Stimulated activated CD4-positive, alpha-beta T cell treated with anti-CD3 and anti-CD28 coated beads, Interleukin-15, amount 100 ng/mL, for 24 hours (primary cell): ENCODE data around the gene METRNL.
A peak's percentile ranks its signal among the peaks of the same experiment; 100 is the strongest.

ENCODE experiments used
- DNase-seq: peaks from one replicate; pipeline ENCODE4 v3.0.0-alpha.2; 2020

METRNL gene

DNA sequence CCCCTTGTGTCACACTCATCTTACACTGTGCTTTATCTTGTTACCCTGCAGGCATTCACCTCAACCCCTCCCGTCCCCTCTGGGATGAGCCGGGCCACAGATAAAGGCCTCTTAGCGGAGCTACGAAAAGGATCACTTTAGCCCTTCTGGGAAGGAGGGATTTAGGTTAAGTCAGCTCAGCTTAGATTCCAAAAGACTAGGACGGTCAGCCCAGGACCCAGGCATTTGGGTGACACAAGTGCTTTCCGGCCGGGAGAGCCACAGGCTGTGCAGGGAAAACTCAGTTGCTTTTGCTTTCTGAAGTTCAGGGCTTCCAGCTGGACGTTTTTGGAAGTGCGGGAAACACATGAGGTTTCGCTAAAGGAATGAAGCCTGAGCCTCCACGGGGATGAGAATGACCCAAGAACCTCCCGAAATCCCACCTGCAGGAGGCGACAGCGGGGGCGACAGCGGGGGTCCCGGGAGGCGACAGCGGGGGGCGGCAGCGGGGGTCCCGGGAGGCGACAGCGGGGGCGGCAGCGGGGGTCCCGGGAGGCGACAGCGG lies 11.6 kb upstream of the METRNL start:
- no peak for DNase-seq

DNA sequence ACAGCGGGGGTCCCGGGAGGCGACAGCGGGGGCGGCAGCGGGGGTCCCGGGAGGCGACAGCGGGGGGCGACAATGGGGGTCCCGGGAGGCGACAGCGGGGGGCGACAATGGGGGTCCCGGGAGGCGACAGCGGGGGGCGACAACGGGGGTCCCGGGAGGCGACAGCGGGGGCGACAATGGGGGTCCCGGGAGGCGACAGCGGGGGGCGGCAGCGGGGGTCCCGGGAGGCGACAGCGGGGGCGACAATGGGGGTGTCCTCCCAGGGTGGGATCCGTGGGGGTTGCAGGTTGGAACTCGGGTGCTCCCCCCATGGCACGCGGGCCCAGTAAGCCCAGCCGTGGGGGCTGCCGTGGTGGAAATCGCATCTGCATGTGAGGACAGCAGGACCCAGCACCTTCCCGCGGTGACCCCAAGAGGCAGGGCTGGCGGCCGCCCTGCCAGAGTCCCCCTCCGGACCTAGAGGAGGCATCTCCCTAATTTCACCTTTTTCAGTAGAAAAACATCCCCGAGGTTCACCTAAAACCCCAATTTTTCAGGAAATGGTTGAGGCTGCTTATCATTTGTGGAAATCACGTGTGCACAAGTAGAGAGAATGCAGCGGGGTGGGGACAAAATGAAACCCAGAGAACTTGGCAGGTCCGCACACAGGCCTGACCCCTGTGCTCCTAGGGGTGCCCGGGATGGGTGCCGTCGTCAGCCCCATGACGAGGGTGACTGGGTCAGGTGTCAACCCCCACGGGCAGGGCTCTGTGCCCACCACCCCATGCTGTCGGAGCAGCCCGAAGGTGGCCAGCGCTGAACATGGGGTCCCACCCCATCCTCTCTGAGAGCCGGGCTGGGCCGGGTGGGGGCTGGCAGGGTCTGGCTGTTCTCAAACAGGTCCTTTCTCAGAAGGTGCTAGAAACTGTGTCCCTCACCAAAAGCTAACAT lies 10.5 kb upstream of the METRNL start:
- no peak for DNase-seq

DNA sequence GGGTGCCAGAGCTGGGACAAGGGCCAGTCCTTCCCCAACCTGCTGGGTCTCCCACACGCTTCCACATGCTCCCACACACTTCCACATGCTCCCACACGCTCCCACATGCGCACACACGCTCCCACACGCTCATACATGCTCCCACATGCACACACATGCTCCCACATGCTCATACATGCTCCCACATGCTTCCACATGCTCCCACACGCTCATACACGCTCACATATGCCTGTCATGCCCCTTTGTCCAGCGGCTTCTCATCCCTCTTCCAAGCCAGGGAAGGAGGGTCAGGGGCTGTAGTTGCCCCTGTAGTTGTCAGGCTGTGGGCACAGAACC lies 9.9 kb upstream of the METRNL start:
- DNase-seq = no peak

DNA sequence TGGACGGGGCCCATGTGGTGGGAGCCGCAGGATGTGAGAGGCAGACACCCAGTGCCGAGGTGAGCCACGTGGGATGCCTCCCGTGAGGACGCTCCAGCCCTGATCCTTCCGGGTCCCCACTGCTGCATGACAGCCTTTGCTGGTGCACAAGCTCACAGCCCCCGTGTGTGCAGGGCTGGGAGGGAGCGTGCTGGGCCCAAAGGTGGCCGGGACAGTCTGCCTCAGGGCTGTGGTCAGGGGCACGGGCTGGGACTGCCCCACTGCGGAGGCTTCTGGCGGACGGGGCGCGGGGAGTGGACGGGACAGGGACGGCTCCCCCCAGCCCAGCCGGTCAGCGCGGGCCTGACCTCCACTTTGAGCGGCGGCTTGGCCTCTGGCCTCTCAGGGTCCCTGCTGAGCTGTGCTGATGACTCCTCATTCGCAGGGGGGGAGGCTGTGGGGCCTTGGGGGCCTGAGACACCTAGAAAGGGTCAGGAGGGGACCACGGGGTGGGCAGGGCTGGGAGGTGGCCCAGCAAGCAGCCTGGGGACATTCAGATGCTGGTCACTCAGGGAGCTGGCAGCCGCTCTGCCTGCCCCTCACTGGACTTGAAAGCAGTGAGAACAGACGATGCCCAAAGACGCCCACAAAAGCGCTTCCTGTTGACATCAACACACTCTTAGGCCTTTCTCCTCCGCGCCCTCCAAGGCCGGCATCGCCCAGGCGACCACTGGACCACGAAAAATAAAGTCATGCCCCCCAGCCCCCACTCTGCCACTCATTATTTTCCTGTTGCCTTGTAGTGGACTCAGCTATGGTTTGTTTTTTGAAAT lies 9.3 kb upstream of the METRNL start:
- no peak for DNase-seq

DNA sequence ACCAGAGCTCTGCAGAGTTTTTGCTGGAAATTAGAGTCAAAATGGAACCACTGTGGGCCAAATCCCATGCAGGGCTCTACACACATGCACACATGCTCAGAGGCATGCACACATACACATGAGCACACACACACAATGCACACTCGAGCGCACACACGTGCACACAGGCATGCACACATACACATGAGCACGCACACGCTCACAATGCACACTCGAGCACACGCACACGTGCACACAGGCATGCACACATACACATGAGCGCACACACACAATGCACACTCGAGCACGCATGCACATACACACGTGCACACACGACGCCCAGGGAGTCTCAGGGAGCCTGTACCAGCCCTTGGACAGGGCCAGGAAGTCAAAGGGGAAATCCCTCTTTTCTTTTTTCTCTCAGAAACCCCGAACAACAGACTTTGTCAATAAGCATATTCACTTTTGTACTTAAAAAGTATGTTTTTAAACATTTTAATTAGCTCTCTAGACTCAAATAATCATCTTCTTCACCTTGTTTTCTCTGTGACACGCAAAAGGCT lies 8.5 kb upstream of the METRNL start:
- DNase-seq = no peak

DNA sequence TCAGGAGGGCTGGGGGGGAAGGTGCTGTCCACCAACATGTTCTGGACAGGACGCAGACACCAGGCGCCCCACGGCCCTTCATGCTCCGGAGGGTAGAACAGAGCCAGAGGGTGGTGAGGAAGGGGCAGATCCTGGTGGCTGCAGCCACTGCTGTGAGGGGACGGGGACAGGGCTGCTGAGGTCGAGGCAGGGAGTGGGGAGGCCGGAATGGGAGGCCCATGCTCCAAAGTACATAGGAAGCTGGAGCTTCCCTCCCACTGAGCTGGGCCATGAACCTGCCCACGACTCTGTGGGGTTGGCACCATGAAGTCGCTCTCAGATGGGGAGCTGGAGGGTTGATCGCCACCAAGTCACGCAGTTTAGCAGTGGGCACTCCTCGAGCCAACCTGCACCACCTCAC lies 8.0 kb upstream of the METRNL start:
- no peak for DNase-seq

DNA sequence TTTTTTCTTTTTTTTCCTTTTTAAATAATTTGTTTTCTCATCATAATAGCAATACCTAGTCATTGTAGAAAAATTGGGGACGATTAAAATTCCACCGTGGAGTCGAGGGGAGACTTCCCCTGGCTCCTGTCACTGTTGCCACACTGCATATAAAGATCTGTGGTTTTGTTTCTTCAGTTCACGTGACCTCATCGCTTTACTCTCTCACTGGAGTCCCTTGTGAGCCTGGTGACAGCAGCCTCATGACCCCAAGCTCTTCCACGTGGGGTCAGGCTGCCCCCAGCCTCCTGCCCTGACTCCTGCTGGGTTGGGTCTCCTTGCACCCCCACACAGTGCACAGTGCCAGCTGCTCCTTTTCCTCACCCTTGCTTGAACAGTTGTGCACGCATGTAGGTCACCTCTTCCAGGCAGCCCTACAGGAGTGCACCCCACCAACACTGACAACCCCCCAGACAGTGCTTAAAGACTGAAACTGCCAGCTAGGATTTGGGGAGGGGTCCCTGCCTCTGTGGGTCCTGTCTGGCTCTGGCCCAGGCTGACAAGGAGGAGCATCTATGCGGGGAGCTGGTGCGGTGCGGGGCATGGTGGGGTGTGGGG lies 7.3 kb upstream of the METRNL start:
- no peak for DNase-seq

DNA sequence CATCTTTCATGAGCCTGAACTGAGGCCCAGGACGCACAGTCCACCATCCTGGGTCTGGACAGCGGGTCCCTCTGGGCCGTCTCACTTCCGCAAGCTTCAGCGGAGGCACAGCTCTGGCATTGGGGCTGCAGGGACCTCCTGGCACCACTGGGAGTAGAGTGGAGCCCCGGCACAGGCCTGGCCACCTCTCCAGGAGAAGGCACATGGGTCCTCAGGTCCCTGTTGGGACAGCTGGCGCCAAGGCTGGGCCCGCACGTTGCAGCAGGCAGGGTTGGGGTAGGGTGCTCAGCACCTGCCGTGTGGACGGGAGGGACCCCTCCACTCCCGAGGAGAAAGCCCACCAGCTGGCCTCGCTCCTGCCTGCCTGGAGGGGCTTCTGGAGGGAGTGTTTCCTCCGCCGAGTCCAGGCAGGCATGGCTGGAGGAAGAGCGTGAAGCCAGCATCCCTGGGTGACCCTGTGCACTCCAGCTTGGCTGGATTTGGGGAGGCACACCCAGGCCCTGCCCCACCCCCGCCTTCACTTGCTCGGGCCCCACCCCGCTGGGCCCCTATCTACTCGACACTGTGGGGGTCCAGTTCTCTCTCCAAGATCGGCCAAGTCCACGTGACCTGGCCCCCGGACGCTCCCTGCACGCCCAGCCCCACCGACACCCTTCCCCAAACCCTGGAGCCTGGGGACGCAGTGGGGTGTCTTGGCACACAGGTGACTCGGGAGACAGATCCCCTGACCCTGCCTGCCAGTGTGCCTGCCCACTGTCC lies 6.6 kb upstream of the METRNL start:
- no peak for DNase-seq

DNA sequence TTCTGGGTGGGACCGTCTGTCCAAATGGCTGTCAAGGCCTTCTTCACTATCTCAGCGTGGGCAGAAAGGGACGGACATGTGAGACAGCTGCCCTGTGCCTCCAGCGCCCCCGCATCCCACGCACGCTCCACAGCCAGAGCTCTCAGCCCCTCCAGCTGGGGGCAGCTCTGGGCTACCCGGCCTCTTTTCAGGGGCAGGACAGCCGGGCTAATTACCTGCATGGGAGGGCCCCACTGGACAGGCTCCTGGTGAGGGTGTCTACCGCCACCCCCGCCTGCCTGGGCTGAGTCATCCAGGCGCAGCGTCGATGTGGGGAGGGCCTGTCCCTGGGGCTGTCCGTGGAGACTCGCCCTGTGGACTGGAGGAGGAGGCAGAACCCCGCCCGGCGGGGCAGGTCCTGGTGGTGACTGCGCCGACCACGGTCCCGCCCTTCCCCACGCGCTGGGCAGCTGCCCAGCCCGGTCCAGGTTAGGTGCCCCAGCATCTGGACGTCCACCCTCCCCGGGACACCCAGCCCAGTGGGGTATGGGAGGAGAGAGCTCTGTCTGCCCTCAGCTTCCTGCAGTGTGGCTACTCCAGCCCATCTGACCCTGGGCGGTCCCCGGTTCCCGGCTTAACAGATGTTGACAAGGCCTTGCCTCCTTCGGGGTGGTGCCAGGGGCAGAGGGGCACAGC lies 5.9 kb upstream of the METRNL start:
- no peak for DNase-seq

DNA sequence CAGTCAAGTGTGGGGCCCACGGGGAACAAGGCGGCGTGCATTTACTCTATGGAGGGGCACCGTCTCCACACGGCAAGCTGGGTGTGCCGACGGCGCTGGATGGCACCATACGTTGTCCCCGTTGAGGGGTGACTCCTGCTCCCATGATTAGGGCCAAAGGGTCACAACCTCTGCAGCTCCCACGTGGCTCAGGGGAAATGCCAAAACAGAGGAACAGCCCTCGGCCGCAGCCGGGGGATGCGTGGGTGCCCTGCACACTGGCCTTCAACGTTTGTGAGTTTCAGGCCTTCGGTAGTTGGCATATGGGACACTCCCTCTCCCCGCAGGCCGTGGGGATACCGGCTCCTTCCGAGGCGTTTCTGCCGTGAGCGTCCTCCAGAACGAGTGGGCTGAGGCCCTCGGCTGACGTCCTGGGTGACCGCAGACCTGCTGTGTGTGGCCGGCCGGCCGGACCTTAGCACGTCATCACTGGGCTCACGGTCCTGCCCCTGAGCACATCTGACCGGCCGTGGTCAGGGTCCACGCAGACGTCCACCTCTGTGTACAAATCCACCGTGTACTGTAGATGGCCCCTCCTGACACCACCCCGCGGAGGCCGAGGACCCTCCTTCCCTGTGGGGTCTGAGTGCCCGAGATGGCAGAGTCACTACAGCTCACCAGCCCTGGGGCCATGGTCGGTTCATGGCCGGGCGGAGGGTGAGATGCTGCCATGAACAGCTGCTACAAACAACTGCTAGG lies 4.8 kb upstream of the METRNL start:
- DNase-seq = no peak

DNA sequence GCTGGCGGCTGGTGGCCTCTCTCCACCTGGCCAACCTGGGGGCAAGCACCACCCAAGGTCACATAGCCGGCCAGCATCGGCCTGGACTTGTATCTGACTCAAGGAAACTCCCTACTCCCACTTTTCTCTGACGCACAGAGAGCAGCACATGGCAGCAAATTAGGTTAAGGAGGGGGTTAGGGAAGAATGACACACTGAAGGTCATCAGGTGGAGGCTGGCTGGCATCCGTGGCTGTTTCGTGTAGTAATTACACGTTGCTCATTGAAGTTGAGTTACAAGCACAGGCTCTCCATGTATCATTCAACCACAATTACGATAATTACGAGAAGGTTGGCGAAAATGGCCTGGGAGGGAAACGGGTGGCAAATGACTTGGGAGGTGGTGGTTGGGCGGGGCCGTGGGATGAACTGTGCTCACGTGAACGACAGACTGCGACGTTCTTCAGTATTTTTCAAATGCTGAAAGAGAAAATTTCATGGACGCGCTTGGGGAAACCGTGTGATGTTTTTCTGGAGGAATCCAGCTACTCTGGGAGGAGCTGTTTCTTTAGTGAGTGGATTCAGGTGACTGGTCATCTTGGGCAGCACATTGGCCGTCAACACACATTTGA lies 4.0 kb upstream of the METRNL start:
- DNase-seq = no peak

DNA sequence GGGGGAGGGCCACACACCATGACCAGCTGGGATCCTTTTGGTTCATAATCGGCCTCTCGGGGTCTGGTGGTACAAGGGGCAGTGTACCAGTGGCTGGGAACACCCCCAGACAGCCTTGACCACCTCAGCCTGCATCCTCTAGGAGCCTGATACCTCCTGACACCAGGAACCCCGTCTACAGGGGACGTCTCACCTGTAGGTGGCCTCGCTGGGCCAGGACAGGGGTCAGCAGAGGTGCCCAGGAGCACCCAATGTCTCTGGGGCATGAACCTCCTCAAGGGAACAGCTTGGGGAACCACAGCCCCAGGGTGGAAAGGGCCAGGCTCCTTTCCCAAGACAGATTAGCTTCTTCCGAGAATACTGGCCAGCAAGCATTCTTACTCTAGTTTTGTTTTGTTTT lies 2.5 kb upstream of the METRNL start:
- no peak for DNase-seq

DNA sequence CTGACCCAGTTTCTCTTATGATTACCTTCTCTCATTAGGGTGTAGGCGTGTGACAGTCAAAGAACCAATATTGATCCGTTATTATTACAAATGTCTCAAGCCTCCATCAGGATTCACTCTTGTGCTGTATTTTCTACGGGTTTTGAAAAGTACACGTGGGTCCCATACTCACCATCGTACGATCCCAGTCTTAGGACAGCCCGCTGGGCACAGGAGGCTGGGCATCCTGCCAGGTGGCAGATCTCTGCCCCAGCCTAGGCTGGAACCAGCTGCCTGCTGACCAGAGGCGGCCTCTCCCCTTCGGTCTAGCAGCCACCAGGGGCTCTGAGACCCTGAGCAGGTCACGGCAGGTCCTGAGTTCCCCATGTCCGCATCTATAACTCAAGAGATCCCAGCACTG lies 2.0 kb upstream of the METRNL start:
- DNase-seq = no peak

DNA sequence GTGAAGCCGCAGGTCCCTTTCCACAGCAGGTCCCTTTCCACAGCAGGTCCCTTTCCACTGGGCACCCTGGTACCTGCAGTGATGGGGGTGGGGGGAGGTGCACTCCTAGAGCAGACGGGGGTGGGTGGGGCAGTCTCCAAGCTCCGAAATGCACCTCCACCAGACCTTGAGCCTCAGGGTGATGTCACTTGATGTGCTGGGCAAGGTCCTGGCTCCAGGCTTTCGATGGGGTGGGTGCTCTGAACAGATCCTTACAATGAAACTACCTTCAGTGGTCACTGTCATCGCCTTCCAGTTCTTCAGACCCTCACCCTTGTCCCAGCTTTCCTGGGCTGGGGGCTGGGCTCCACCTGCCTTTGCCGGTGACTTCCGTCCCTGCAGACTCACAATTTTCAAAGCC lies 1.5 kb upstream of the METRNL start:
- no peak for DNase-seq

DNA sequence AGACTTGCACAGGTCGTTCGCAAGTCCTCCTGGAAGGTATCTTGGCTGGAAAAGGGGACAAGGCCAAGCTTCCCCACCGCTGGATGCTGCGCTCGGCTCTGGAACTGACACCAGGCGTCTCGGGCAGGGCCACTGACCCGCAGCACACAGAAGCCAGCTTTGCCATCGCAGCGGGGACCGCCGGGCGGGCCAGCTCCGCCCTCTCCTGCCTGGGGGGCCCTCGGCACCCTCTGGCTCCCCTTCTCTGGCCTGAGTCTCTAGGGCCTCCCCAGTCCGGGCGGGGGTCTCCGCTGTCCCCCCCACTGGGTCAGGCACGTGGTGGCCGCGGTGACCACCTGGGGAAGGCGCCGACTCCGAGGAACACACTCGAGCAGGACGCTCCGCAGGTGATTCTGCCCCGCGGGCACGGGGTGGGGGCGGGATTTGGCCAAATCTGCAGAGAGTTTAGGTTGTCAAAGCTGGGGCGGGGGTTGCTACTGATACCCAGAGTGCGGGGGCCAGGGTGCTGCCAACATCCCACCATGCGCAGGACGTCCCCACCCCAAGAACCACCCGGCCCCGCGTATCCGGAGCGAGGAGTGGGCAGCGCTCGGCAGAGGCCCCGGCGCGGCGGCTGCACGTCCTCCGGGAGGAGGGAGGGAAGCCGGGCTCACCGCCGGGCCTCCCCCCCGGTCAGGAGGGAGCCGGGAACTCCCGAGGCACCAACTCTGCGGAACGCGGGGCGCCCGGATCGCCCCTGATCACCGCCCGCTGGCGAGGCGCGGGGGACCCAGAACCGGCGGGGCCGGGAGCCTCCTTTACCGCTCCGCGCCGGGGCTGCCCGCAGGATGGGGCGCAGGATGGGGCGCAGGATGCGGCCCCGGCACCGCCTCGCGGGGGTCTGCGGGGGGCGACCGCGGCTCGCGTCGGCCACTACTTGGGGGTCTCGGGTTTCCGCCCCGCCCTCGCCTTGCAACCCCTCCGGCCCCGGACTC lies 744 bp upstream of the METRNL start:
- peak; percentile 36 for DNase-seq

DNA sequence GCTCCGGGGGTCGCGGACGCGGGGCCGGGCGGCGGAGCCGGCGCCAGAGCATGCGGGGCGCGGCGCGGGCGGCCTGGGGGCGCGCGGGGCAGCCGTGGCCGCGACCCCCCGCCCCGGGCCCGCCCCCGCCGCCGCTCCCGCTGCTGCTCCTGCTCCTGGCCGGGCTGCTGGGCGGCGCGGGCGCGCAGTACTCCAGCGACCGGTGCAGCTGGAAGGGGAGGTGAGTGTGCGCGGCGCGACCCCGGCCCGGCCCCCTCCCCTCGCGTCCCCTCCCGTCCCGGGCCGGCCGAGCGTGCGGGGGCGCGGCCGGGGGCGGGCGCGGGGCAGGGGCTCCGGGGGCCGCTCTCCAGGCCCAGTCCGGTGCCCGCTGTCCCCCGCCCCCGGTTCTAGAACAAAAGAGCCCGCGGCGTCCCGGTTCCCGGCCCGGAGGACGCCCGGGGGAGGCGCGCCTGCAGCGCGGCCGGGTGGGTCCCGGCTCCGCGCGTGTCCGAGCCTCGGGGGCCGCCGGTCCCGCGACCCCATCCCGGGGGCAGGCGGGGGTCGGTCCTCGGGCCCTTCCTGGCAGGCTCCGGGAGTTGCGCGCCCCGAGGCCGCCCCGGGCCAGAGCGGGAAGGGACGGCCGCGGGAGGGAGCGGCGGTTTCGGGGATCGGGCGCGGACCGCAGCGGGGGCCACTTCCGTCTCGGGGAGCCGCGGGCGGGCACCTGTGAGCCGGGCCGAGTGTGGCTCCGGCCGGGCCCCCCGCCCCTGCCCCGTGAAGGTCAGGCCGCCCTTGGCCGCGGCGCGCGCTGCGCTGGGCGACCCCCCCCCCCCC lies 563 bp downstream of the METRNL start:
- no peak for DNase-seq

DNA sequence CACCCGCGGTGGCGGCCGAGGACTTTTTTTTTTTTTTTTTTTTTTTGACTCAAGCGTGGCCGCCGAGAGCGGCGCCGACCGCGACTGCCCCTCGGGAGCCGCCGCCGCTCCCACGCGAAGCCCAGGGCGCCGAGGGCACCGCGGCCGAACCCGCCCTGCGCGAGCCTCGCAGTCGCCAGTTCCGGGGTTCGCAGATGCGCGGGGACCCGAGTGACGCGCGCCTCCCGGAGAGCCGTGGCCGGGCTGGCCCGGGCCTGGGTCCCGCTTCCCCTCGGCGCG lies 1.1 kb downstream of the METRNL start:
- peak; percentile 53 for DNase-seq

DNA sequence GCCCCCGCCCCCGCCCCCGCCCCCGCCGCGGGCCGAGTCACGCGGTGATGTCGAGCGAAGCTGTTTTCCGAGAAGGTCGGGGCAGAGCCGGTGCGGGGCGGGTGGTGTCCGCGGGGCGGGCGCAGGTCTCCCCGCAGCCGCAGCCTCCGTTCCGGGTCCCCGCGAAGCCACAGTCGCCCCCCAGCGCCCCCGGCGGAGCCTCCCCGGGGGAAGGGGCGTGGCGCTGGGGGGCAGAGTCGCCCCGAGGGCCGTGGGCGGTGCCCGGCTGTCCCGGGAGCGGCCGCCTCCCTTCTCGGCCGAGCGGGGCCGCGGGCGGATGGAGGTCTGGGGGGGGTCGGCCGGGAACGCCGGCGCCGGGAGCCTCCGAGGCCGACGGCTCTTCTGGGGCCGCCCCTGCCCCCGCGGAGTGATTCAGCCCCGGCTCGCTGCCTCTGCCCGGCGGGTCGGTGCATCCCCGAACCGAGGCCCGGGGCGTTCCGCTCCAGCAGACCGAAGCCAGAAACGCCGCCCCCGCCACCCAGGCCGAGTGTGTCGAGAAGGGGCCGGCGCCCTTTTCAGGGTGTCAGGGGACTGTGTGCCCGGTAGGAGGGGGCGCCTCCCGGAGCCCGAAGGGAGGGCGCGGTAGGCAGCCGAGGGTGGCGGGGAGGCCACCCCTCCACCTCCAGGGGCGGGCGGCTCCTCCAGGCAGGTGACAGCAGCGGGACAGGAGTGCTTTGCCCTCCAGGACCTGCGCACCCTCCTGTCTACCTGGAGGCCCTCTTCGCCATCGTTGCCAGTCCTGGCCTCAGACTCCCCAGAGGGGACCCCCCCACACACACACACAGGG lies 1.7 kb downstream of the METRNL start:
- peak; percentile 55 for DNase-seq
